LoVo (cell line): ENCODE measurements around the gene WWOX.
"Not testable (repeated sequence)": the region's sequence is repeated elsewhere in the genome, so short reads cannot be mapped to it uniquely, and the experiment has no call there.

Source experiments
- DNase-seq: peaks from one replicate; pipeline ENCODE4 v3.0.0-alpha.2; 2016; ENCODE audit warnings: low spot score

Gene WWOX

GRCh38 chr16:79213214-79213613 lies 1113.8 kb downstream of the WWOX start:
- DNase-seq: no peak

DNA sequence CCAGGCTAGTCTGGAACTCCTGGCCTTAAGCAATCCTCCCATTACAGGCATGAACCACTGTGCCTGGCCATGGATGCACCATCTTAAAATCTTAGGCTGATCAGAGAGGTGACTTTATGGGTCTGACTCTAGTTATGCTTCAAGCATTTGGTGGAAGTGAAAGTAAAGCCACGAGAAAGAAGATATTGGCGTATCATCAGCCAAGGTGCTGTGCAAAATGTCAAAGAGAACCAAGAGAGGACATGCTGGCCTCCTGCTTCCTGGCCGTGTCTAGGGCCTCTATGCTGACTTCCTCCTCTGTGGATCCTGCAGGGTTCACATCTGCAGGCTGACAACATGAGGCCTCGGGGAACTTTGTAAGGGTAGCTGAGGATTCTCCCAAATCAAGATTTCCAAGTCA lies 1115.8 kb downstream of the WWOX start:
- no peak for DNase-seq

DNA sequence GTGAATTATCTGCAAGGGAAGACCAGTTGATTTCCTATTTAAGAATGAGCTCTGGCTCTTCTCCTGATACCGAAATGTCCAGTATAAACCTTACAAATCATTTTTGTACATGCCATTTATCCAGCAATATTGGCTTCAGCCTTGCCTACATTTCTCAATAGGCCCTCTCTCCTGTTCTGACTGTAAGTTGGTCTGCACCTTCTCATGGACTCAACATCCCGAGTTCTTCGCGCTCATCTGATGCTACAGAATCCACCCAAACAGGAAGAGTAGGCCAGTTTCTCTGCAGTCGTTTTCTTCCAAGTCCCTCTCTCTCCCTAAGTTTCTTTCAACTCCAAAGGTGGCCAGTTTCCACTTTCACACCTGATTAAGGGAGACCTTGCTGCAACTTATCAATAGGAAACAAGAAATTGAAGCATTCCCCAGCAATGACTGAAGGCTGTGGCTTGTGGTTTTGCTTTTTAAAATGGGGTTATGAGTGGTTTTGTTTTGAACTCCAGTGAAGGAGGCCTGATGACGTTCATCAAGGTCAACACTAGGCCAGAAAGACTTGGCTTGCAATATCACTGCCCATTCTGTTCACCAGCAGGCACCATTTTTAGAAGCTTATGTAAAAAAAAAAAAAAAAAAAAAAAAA lies 1118.0 kb downstream of the WWOX start:
- DNase-seq: no peak

GRCh38 chr16:79218351-79218750 lies 1118.9 kb downstream of the WWOX start:
- DNase-seq: no peak

GRCh38 chr16:79225994-79226393 lies 1126.5 kb downstream of the WWOX start:
- not testable (repeated sequence) for DNase-seq

DNA sequence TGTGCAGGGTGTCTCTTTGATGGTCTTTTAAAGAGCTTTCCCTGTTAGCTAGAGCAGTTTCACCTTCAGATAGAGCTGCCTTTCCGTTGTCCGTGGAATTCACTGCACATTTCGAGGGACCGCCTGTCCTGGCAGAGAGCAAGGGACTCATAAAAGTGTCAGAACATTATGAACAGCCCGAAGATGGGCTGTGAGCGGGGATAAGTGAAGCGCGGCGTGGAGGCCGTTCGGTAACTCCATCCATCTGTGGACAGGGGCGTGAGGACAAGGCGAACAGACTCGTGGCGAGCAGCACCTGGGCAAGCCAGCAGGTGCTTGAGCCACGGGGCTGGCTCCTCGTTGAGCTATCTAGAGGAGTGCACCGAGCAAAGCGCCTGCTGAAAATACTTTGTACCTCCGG lies 1129.9 kb downstream of the WWOX start:
- DNase-seq: no peak

GRCh38 chr16:79245700-79246099 lies 1146.2 kb downstream of the WWOX start:
- DNase-seq: not testable (repeated sequence)

DNA sequence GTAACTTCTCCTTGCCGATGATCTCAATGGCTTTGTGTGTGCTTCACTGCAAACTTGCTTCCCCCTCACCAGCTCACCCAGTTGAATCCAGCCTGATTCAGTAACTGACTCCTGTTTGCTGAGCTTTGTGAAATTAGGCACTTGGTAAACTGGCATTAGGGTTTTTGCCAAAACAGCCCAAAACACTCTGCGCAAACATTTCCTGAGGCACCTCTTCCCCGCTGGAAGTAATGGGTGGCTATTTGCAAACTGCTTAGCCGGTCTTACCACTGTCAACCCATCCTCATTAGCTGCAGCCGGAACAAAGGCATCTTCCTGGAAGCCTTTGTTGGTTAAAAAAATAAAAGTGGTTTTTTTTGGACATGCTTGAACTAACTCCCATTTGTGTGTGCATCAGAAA lies 1147.9 kb downstream of the WWOX start:
- no peak for DNase-seq

- DNase-seq: no peak
Measured at GRCh38 chr16:79248351-79248750, 1148.9 kb downstream of the WWOX start.

- DNase-seq: no peak
Measured at GRCh38 chr16:79250502-79251098, 1151.1 kb downstream of the WWOX start.

DNA sequence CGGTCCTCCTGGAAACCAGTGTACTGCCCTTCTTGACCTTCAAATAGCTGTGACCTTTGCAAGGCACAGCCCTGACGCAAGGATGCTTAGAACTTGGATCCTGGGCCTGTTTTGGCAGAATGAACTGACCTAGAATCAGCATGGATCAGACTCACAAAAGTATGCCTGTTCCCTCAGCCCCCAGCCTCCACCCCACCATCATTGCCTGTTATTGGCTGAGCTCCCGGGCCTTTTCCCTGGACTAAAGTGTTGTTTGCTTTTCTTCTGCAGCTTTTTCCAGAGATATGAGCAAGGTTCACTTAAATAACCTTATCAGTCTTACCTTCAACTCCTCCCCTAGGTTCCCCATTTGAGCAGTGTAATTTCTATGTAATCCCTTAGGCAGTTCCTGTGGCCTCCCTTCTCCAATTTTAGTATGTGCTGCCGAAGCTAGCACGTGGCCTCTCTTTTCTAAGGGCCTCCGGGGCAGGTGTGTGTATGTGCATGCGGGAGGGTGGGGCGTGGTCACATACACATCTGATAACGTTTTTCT lies 1153.7 kb downstream of the WWOX start:
- DNase-seq: no peak

DNA sequence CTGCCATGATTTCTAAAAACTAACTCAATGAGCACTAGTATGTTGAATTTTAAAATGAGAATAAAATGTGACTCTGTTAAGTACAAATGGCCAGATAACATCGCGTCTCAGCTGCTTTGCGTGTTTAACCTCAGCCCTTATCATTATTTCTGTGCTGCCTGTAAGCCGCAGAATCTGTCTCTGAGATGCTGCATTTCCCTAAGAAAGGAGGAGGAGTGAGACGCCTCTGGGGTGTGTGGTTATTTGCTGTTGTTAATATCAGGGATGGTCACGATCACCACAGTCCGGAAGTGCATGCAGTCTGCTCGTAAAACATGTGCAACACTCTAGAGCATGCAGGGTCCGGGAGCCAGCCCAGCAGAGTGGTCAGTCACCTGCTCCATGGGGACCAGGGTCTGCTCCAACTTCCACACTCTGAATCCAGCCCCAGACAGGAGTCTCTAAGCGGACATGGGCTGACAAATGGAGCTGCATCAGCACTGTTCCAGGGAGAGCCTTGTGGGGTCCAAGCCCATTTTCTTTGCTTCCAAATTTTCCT lies 1158.6 kb downstream of the WWOX start:
- DNase-seq: no peak

DNA sequence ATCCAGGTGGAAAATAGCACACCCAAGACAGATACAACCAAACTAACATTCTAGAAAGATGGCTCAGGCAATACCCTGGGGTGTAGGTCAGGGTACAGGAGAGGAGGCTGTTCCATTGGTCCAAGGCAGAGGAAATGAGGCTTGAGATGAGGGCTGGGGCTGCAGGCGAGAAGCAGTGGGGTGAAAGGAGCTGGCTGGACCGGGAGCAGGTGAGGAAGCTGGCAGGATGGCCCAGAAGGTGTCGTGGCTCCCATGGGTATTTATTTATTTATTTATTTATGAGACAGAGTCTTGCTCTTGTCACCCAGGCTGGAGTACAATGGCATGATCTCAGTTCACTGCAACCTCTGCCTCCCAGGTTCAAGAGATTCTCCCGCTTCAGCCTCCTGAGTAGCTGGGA lies 1161.4 kb downstream of the WWOX start:
- not testable (repeated sequence) for DNase-seq

- no peak for DNase-seq
Measured at GRCh38 chr16:79261481-79261940, 1162.1 kb downstream of the WWOX start.

GRCh38 chr16:79261944-79262552 lies 1162.6 kb downstream of the WWOX start:
- DNase-seq: no peak
